H9 (cell line): ENCODE data around the gene PPM1M. TPM values are rescaled to one million over a fixed set of nuclear protein-coding genes. Genes with fewer than 3 reads are reported as not detected.

Source experiments
- DNase-seq: peaks from one replicate; pipeline ENCODE4 v3.0.0-alpha.2; 2017
- H2AFZ ChIP-seq: one replicate; pipeline ENCODE4 v1.6.1; 2013; ENCODE audit warnings: mild to moderate bottlenecking, low read length, control low read depth, moderate library complexity
- H2AK5ac ChIP-seq: 2 replicates; pipeline ENCODE4 v1.6.1; 2013; ENCODE audit warnings: low read length, control low read depth, mixed read lengths; ENCODE audit not compliant: insufficient read length
- H2BK120ac ChIP-seq: one replicate; pipeline ENCODE4 v1.6.1; 2013; ENCODE audit warnings: low read depth, mild to moderate bottlenecking, low read length, control low read depth, inconsistent platforms; ENCODE audit not compliant: poor library complexity, severe bottlenecking
- H2BK12ac ChIP-seq: 2 replicates; pipeline ENCODE4 v1.6.1; 2013; ENCODE audit warnings: low read length, control low read depth, mixed read lengths, low read depth; ENCODE audit not compliant: insufficient read length
- H2BK15ac ChIP-seq: 2 replicates; pipeline ENCODE4 v1.6.1; 2013; ENCODE audit warnings: low read depth, low read length, control low read depth
- H2BK20ac ChIP-seq: one replicate; pipeline ENCODE4 v1.6.1; 2013; ENCODE audit warnings: low read depth, mild to moderate bottlenecking, low read length, control low read depth, inconsistent platforms; ENCODE audit not compliant: poor library complexity, severe bottlenecking
- H2BK5ac ChIP-seq: 2 replicates; pipeline ENCODE4 v1.6.1; 2013; ENCODE audit warnings: low read length, control low read depth, mixed read lengths; ENCODE audit not compliant: insufficient read length
- H3K14ac ChIP-seq: 2 replicates; pipeline ENCODE4 v1.6.1; 2013; ENCODE audit warnings: low read length, control low read depth; ENCODE audit not compliant: insufficient read depth
- H3K18ac ChIP-seq: 2 replicates; pipeline ENCODE4 v1.6.1; 2013; ENCODE audit warnings: low read depth, mild to moderate bottlenecking, mixed read lengths, low read length, control low read depth; ENCODE audit not compliant: insufficient read length
- H3K23ac ChIP-seq: 2 replicates; pipeline ENCODE4 v1.6.1; 2013; ENCODE audit warnings: low read length, control low read depth, mixed read lengths, low read depth; ENCODE audit not compliant: insufficient read length
- H3K23me2 ChIP-seq: 2 replicates; pipeline ENCODE4 v1.6.1; 2013; ENCODE audit warnings: low read depth, mild to moderate bottlenecking, mixed read lengths, low read length, control low read depth; ENCODE audit not compliant: insufficient read length, poor library complexity, severe bottlenecking
- H3K27ac ChIP-seq: 2 replicates; pipeline ENCODE4 v1.5.1; 2013; ENCODE audit warnings: low read length, control low read depth, mixed read lengths, low read depth; ENCODE audit not compliant: insufficient read length
- H3K27me3 ChIP-seq: 2 replicates; pipeline ENCODE4 v1.6.1; 2013; ENCODE audit warnings: low read length, control low read depth, inconsistent platforms; ENCODE audit not compliant: insufficient read depth
- H3K4ac ChIP-seq: 2 replicates; pipeline ENCODE4 v1.6.1; 2013; ENCODE audit warnings: low read depth, mild to moderate bottlenecking, control low read depth, inconsistent platforms, low read length, moderate library complexity
- H3K4me1 ChIP-seq: 2 replicates; pipeline ENCODE4 v1.6.1; 2013; ENCODE audit warnings: low read length, control low read depth, inconsistent platforms; ENCODE audit not compliant: insufficient read depth
- H3K4me2 ChIP-seq: 2 replicates; pipeline ENCODE4 v1.6.1; 2013; ENCODE audit warnings: low read length, control low read depth, mixed read lengths; ENCODE audit not compliant: insufficient read length, insufficient read depth
- H3K56ac ChIP-seq: 2 replicates; pipeline ENCODE4 v1.6.1; 2013; ENCODE audit warnings: low read depth, mild to moderate bottlenecking, mixed read lengths, low read length, control low read depth; ENCODE audit not compliant: insufficient read length
- H3K79me1 ChIP-seq: 2 replicates; pipeline ENCODE4 v1.6.1; 2013; ENCODE audit warnings: low read depth, mild to moderate bottlenecking, moderate library complexity, low read length, control low read depth, inconsistent platforms; ENCODE audit not compliant: insufficient read depth, poor library complexity, severe bottlenecking
- H3K79me2 ChIP-seq: 2 replicates; pipeline ENCODE4 v1.6.1; 2013; ENCODE audit warnings: low read length, control low read depth, inconsistent platforms; ENCODE audit not compliant: insufficient read depth
- H3K9ac ChIP-seq: 2 replicates; pipeline ENCODE4 v1.6.1; 2013; ENCODE audit warnings: low read length, control low read depth, mixed read lengths; ENCODE audit not compliant: insufficient read length; ENCODE audit errors: extremely low read depth
- H3K9me3 ChIP-seq: one replicate; pipeline ENCODE4 v1.6.1; 2013; ENCODE audit warnings: low read depth, low read length, inconsistent platforms; ENCODE audit not compliant: control insufficient read depth
- H3T11ph ChIP-seq: one replicate; pipeline ENCODE4 v1.6.1; 2013; ENCODE audit warnings: mild to moderate bottlenecking, low read length, control low read depth, inconsistent platforms
- H4K20me1 ChIP-seq: one replicate; pipeline ENCODE4 v1.6.1; 2013; ENCODE audit not compliant: control insufficient read depth, insufficient read length, insufficient read depth
- H4K5ac ChIP-seq: 2 replicates; pipeline ENCODE4 v1.6.1; 2013; ENCODE audit warnings: low read depth, mild to moderate bottlenecking, mixed read lengths, low read length, control low read depth; ENCODE audit not compliant: insufficient read length
- H4K8ac ChIP-seq: replicated peaks from 2 replicates; pipeline ENCODE4 v1.6.1; 2013; ENCODE audit warnings: low read length, control low read depth, mixed read lengths, low read depth; ENCODE audit not compliant: insufficient read length
- H4K91ac ChIP-seq: 2 replicates; pipeline ENCODE4 v1.6.1; 2013; ENCODE audit warnings: low read depth, mild to moderate bottlenecking, moderate library complexity, mixed read lengths, low read length, control low read depth; ENCODE audit not compliant: insufficient read length
- H3K27ac Mint-ChIP-seq, 3 experiments: 2 replicates in 2 of 3; 3 replicates in 1 of 3; pipeline ENCODE4 v1.8.0; 2020 to 2021; ENCODE audit warnings: mixed read lengths in 3 of 3, mild to moderate bottlenecking in 1 of 3, moderate library complexity in 1 of 3
- H3K27me3 Mint-ChIP-seq: 2 replicates; pipeline ENCODE4 v1.8.0; 2021; ENCODE audit warnings: low read depth, mild to moderate bottlenecking, moderate library complexity, mixed read lengths
- H3K36me3 Mint-ChIP-seq, 3 experiments: 2 replicates in 2 of 3; 3 replicates in 1 of 3; pipeline ENCODE4 v1.8.0; 2020 to 2021; ENCODE audit warnings: low read depth in 3 of 3, mixed read lengths in 3 of 3; ENCODE audit not compliant: insufficient read depth in 1 of 3
- H3K4me1 Mint-ChIP-seq, 2 experiments: 2 replicates each; pipeline ENCODE4 v1.8.0; 2020; ENCODE audit warnings: mixed read lengths in 2 of 2
- H3K4me3 Mint-ChIP-seq, 2 experiments: 2 replicates in 1 of 2; 3 replicates in 1 of 2; pipeline ENCODE4 v1.8.0; 2020 to 2021; ENCODE audit warnings: mild to moderate bottlenecking in 2 of 2, mixed read lengths in 2 of 2, moderate library complexity in 1 of 2
- H3K9me3 Mint-ChIP-seq, 2 experiments: 2 replicates in 1 of 2; 3 replicates in 1 of 2; pipeline ENCODE4 v1.8.0; 2020; ENCODE audit warnings: mild to moderate bottlenecking in 2 of 2, mixed read lengths in 2 of 2, moderate library complexity in 1 of 2
- CTCF ChIP-seq: fragments of 200-600 bp; sonication (generic); conservative IDR thresholded peaks from 3 replicates; pipeline ENCODE4 v1.8.0; 2021; ENCODE audit warnings: antibody characterized with exemption, mild to moderate bottlenecking
- WGBS: extraction: QIAGEN DNeasy Blood & Tissue Kit; methylation state at CpG from one replicate; pipeline ENCODE4 v1.1.7; 2013; ENCODE audit warnings: missing lambda C conversion rate, low lambda C conversion rate, mixed read lengths; ENCODE audit not compliant: insufficient read length; ENCODE audit errors: extremely low coverage; 5-methylcytosine and 5-hydroxymethylcytosine counted together
- total RNA-seq: library from RNA; stranded (reverse); gene quantifications from 2 replicates; pipeline ENCODE4 v1.2.1, GENCODE V29; 2021

Gene PPM1M
- total RNA-seq, 1 experiment from 2014 or later = 7.4 TPM

- Histone ChIP-seq H3K79me2 (no peaks in the 10 kb centered on the region), H3K14ac (no peak overlapping the region; the same call in 1 of the 2 replicates), H4K91ac (no peak overlapping the region), H4K5ac (no peak overlapping the region), H2BK5ac (no peak overlapping the region), H4K8ac (no peak overlapping the region), H2BK12ac (no peak overlapping the region), H3K27ac (no peak overlapping the region), H3K4me1 (no peaks in the 10 kb centered on the region), H3K23ac (no peak overlapping the region), H3K27me3 (no peaks in the 10 kb centered on the region), H3K56ac (no peak overlapping the region), H3K9me3 (no peaks in the 10 kb centered on the region), H3K9ac (no peak overlapping the region), H2BK15ac (no peak overlapping the region), H3K18ac (no peak overlapping the region), H3K23me2 (no peaks in the 10 kb centered on the region), H2AK5ac (no peak overlapping the region), H3K79me1 (no peaks in the 10 kb centered on the region), H2AFZ (no peak overlapping the region), H4K20me1 (no peaks in the 10 kb centered on the region), H3K4me2 (no peak overlapping the region), H3K4ac (no peak overlapping the region), H2BK120ac (no peak overlapping the region), H2BK20ac (no peak overlapping the region), H3T11ph (no peak overlapping the region)
- Mint-ChIP-seq H3K27ac (no peak overlapping the region; a peak in 1 of 7 replicates), H3K4me3 (no peak overlapping the region), H3K9me3 (no peaks in the 10 kb centered on the region; a peak in 1 of 5 replicates), H3K27me3 (no peaks in the 10 kb centered on the region; the same call in 1 of the 2 replicates), H3K36me3 (peaks cover 12 to 34% (median 31%) of the 10 kb centered on the region in 3 experiments), H3K4me1 (peaks cover 0 to 15% of the 10 kb centered on the region in 2 experiments; a peak in 3 of 4 replicates)
- DNase-seq = peak; percentile 20
- no CpG with 5 or more reads among the region's 13 CpGs for WGBS
- TF ChIP-seq CTCF = no peak
These were observed 15.9 kb upstream of the PPM1M start for GRCh38 chr3:52229656-52230055.
